Measurements from ENCODE around the gene SERPINB10. TPM values are rescaled to one million over a fixed set of nuclear protein-coding genes. Genes with fewer than 3 reads are reported as not detected.

Gene SERPINB10
- polyA plus RNA-seq (2011; rRNA removed) (not detected in 2 replicates), polyA plus RNA-seq (2017; fragmentation: RNase III; extraction: RNeasy Plus Mini Kit Qiagen cat#74134 plus additional on column Dnase treatment) (not detected in 3 replicates), polyA minus RNA-seq (2011; rRNA and poly(A)+ RNA removed) (not detected in 2 replicates)
- polyA plus RNA-seq (2012; cell fraction: cytosol; rRNA removed), result not detected in 2 replicates
- polyA plus RNA-seq (2012; cell fraction: nucleus; rRNA removed), result not detected in 2 replicates

GRCh38 chr18:63907664-63908063 is at the start of gene SERPINB10:
Gene SERPINB10 (plus strand): TSS chr18:63907958. CDS start chr18:63915511, 7,553 bp downstream.
- ATAC-seq, result no peak

GRCh38 chr18:63858456-63858855 is 49.3 kb upstream of the SERPINB10 start:
- no peak for TF ChIP-seq E2F6 (IDR thresholded peaks at IDR 0.05; ENCODE audit: borderline replicate concordance, low read depth)
- TF ChIP-seq ESRRA (IDR thresholded peaks at IDR 0.05; ENCODE audit: borderline replicate concordance, low read length), result no peak
- no peak for TF ChIP-seq HOXA7 (CRISPR knock-in tag; IDR thresholded peaks at IDR 0.05)
- no peak for TF ChIP-seq NPAS2 (CRISPR knock-in tag; IDR thresholded peaks at IDR 0.05; ENCODE audit: borderline replicate concordance)
- TF ChIP-seq HEYL (CRISPR knock-in tag; IDR thresholded peaks at IDR 0.05), result no peak
- TF ChIP-seq RCOR1 (IDR thresholded peaks at IDR 0.05; ENCODE audit: low read depth, low read length), result no peak
- no peak for TF ChIP-seq HOXB13 (CRISPR knock-in tag; IDR thresholded peaks at IDR 0.05; ENCODE audit: low read depth)
- TF ChIP-seq HDAC2 (IDR thresholded peaks at IDR 0.05), result no peak
- no peak for TF ChIP-seq NFE2L2 (conservative IDR thresholded peaks at IDR 0.05; ENCODE audit: low read length)
- TF ChIP-seq RARB (CRISPR knock-in tag; IDR thresholded peaks at IDR 0.05), result no peak
- TF ChIP-seq PHF8 (IDR thresholded peaks at IDR 0.05; ENCODE audit: borderline replicate concordance, low read depth), result no peak
- no peak for TF ChIP-seq HES2 (IDR thresholded peaks at IDR 0.05)
- TF ChIP-seq ZFP36 (IDR thresholded peaks at IDR 0.05; ENCODE audit: borderline replicate concordance, partially characterized antibody), result no peak
- TF ChIP-seq JUNB (IDR thresholded peaks at IDR 0.05), result no peak
- no peak for TF ChIP-seq CHD2 (IDR thresholded peaks at IDR 0.05; ENCODE audit: low read length, partially characterized antibody)
- no peak for TF ChIP-seq ATOH8 (CRISPR knock-in tag; IDR thresholded peaks at IDR 0.05; ENCODE audit: low read depth)
- TF ChIP-seq RFX5 (IDR thresholded peaks at IDR 0.05), result no peak
- Histone ChIP-seq H3K4me2 (no peak overlapping the region), H3K27ac (no peak overlapping the region), H3K4me1 (no peaks in the 10 kb centered on the region), H3K9me3 (no peaks in the 10 kb centered on the region), H3K4me3 (no peak overlapping the region)
- DNase-seq (ENCODE audit: low read depth in 1 of 2, low spot score in 1 of 2) (no peak), ATAC-seq (no peak), FAIRE-seq (no peak)
- ChIA-PET POLR2A (no interaction called here), CTCF (no interaction called here)
- 8% methylated on average over 1 of the region's 1 CpG for WGBS (ENCODE audit: missing lambda C conversion rate)

More at GRCh38 chr18:63907664-63908063, at the start of gene SERPINB10:
- H3K27ac ChIP-seq, result no peak within 1 kb of the TSS
- CTCF ChIA-PET, result no interaction called here
- H3K4me3 ChIP-seq, result no peak within 1 kb of the TSS
- DNase-seq (ENCODE audit: low read depth in 1 of 2, low spot score in 1 of 2) (no peak), FAIRE-seq (no peak)
- TF ChIP-seq FOSB (CRISPR knock-in tag; IDR thresholded peaks at IDR 0.05), result no peak
- no peak for TF ChIP-seq NR3C1 (IDR thresholded peaks at IDR 0.05)
- TF ChIP-seq RAD21 (conservative IDR thresholded peaks at IDR 0.05 in 1 of 2, IDR thresholded peaks at IDR 0.05 in 1 of 2), result no peak
- TF ChIP-seq CBX8 (IDR thresholded peaks at IDR 0.05), result no peak
- TF ChIP-seq HES2 (IDR thresholded peaks at IDR 0.05), result no peak
- TF ChIP-seq PBX3 (IDR thresholded peaks at IDR 0.05), result no peak
- no peak for TF ChIP-seq JUN (IDR thresholded peaks at IDR 0.05)
- no peak for TF ChIP-seq MAFK (IDR thresholded peaks at IDR 0.05; ENCODE audit: partially characterized antibody)
- no peak for TF ChIP-seq HOXB13 (CRISPR knock-in tag; IDR thresholded peaks at IDR 0.05; ENCODE audit: low read depth)
- TF ChIP-seq CHD4 (IDR thresholded peaks at IDR 0.05; ENCODE audit: borderline replicate concordance), result no peak
- no peak for TF ChIP-seq FOXS1 (CRISPR knock-in tag; IDR thresholded peaks at IDR 0.05)
- no peak for TF ChIP-seq KDM5A (IDR thresholded peaks at IDR 0.05)
- TF ChIP-seq ZFP36 (IDR thresholded peaks at IDR 0.05; ENCODE audit: borderline replicate concordance, partially characterized antibody), result no peak
- POLR2A ChIA-PET, result no interaction called here
- H3K4me2 ChIP-seq, result no peak within 1 kb of the TSS
- H3K9me3 ChIP-seq, result no peaks in the 10 kb centered on the region
- no peaks in the 10 kb centered on the region for H3K4me1 ChIP-seq
